Kidney epithelial cell (primary cell): ENCODE measurements around the gene PPP1R14D. TPM values are rescaled to one million over a fixed set of nuclear protein-coding genes. Genes with fewer than 3 reads are reported as not detected.

Experiments used
- DNase-seq: peaks from one replicate; pipeline ENCODE4 v3.0.0-alpha.2; 2010; ENCODE audit warnings: low read depth
- H3K27me3 ChIP-seq: 2 replicates; pipeline ENCODE4 v1.6.0; 2011; ENCODE audit warnings: low read length; ENCODE audit not compliant: control insufficient read depth, insufficient read depth
- H3K36me3 ChIP-seq: 2 replicates; pipeline ENCODE4 v1.5.1; 2011; ENCODE audit warnings: low read length; ENCODE audit not compliant: control insufficient read depth, insufficient read depth
- H3K4me3 ChIP-seq: 2 replicates; pipeline ENCODE4 v1.5.1; 2011; ENCODE audit warnings: low read depth, mild to moderate bottlenecking, control low read depth, low read length
- total RNA-seq: library from RNA; depleted of rRNA; stranded (reverse); fragments of >200 nt; gene quantifications from 2 replicates; pipeline ENCODE4 v1.2.3, GENCODE V29; 2015
- TF ChIP-seq, protein P1 (sequence below): IDR thresholded peaks from 2 replicates; pipeline ENCODE4 v1.5.1; 2011; ENCODE audit warnings: mild to moderate bottlenecking, moderate library complexity, low read length, control low read depth, inconsistent platforms; ENCODE audit not compliant: insufficient read depth, poor library complexity, severe bottlenecking

Gene PPP1R14D
- total RNA-seq, 1 donor from 2014 or later = not detected

DNA sequence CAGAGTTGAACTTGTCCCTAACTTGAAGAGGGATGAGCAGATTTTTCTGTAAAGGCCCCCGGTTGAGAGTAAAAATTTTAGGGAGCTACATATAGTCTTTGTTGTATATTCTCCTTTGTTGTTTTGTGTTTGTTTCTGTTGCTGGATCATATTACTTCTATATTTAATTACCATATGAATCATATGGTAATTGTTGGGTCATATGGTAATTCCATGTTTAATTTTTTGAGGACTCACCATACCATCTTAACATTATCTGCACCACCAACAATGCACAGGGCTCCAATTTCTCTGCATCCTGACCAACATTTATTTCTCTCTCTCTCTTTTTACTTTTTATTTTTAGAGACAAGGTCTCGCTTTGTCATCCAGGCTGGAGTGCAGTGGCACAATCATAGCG lies 29.0 kb downstream of the PPP1R14D start:
- Histone ChIP-seq H3K4me3 (no peak overlapping the region), H3K27me3 (no peaks in the 10 kb centered on the region), H3K36me3 (no peaks in the 10 kb centered on the region)
- DNase-seq = no peak
- TF ChIP-seq, protein P1, sequence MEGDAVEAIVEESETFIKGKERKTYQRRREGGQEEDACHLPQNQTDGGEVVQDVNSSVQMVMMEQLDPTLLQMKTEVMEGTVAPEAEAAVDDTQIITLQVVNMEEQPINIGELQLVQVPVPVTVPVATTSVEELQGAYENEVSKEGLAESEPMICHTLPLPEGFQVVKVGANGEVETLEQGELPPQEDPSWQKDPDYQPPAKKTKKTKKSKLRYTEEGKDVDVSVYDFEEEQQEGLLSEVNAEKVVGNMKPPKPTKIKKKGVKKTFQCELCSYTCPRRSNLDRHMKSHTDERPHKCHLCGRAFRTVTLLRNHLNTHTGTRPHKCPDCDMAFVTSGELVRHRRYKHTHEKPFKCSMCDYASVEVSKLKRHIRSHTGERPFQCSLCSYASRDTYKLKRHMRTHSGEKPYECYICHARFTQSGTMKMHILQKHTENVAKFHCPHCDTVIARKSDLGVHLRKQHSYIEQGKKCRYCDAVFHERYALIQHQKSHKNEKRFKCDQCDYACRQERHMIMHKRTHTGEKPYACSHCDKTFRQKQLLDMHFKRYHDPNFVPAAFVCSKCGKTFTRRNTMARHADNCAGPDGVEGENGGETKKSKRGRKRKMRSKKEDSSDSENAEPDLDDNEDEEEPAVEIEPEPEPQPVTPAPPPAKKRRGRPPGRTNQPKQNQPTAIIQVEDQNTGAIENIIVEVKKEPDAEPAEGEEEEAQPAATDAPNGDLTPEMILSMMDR = no peak

DNA sequence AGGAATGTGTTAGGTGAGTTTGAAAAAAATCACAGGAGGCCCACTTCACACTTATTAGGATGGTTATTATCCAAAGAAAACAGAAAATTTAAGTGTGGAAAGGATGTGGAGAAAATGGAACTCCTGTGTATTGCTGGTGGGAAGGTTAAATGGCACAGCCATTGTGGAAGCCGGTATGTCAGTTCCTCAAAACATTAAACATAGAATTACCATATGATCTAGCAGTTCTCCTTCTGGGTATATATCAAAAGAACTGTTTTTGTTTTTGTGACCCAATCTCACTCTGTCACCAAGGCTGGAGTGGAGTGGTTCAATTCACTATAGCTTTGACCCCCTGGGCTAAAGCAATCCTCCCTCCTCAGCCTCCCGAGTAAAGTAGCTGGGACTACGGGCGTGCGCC lies 32.0 kb downstream of the PPP1R14D start:
- Histone ChIP-seq H3K36me3 (peaks cover 2% of the 10 kb centered on the region), H3K27me3 (no peaks in the 10 kb centered on the region), H3K4me3 (no peak overlapping the region)
- TF ChIP-seq, protein P1 = no peak
- no peak for DNase-seq

DNA sequence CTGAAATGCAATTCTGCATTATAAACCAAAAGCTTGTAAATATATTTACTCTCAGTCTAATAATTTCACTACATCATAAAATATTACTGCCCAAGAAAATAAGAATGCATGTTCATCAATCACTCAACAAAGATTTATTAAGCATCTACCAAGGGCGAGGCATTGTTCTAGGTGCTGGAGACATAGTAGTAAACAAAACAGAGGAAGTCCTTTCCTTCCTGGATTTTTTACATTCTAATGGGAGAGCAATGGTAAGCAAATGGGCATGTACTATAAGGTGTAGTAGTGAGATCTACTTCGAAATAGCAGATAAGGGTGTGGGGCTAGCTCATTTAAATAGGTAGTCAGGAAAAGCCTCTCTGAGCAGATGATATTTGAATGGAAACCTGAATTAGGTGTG lies 32.5 kb downstream of the PPP1R14D start:
- Histone ChIP-seq H3K4me3 (no peak overlapping the region), H3K36me3 (peaks cover 2% of the 10 kb centered on the region), H3K27me3 (no peaks in the 10 kb centered on the region)
- TF ChIP-seq, protein P1 = no peak
- DNase-seq = no peak

DNA sequence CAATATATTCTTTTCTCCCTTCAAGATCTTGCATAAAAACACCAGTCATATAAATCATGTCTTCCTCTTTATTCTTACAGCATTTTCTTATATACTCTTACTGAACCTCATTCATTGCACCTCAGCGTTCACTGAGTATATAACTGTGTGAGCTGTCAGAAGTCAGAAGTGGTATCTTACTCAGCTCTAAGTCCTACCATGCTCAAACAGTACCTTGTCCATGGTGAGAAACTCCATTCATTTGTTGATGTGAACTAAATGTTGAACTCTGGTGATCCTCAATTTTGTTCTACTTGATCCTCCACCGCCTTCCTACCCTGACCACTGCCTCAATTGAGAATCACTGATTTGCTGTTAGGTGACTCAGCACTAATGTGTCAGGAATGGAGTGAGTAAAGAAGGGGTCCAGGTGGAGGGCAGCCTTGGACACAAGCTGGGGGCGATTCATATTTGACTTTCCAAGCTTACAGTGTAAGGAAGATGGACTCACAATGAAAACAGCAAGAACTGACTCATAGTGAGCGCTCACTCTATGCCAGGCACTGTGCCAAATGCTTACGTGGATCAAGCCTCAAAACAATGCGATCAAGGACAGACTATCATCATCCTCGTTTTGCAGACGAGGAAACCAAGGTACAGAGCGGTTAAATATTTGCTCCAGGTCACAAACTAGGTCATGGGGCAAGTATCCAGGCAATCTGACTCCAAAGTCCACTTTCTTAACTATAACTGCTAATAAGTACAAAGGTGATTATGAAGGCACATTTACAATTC lies 35.1 kb downstream of the PPP1R14D start:
- Histone ChIP-seq H3K4me3 (no peak overlapping the region), H3K27me3 (no peaks in the 10 kb centered on the region), H3K36me3 (peaks cover 2% of the 10 kb centered on the region)
- DNase-seq = peak; percentile 86
- TF ChIP-seq, protein P1 = no peak

DNA sequence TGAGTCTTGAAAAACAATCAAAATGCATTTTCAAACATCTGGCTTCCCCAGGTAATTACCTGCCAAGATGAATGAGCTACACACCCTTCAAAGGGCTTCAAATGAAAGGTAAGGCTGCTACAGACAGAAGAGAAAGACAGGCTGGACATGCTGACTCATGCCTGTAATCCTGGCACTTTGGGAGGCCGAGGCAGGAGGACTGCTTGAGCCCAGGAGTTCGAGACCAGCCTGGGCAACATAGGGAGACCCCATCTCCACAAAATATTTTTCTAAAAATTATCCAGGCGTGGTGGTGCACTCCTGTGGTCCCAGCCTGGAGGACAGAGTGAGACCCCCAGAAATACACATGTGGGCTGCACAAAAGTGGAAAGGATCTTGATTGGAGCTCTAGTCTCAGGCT lies 36.1 kb downstream of the PPP1R14D start:
- H3K36me3 ChIP-seq = peaks cover 2% of the 10 kb centered on the region
- H3K4me3 ChIP-seq = no peak overlapping the region
- H3K27me3 ChIP-seq = no peaks in the 10 kb centered on the region
- TF ChIP-seq, protein P1 = no peak
- DNase-seq = no peak

DNA sequence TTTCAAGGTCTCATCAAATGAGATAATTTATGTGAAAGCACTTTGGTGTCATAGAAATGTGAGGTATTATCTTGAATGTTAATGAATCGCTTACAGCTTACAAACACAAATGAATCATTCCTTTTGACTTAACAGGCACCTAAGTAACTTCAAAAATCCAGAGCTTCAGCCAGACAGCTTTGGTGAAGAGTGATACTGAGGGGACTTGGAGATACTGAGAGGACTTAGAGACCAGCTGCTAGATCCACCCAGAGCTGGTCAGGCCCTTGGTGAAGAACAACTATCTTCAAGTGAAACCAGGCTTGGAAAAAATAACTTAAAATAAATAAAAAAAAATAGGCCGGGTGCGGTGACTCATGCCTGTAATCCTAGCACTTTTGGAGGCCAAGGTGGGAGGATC lies 37.8 kb downstream of the PPP1R14D start:
- Histone ChIP-seq H3K27me3 (no peaks in the 10 kb centered on the region), H3K36me3 (peaks cover 2% of the 10 kb centered on the region), H3K4me3 (no peak overlapping the region)
- TF ChIP-seq, protein P1 = no peak
- DNase-seq = no peak
